ENCODE results near the gene SLC4A3.

Gene SLC4A3

GRCh38 chr2:219684721-219685689 lies 57.6 kb downstream of the SLC4A3 start:
- DNase-seq: no peak

GRCh38 chr2:219687272-219687671 lies 59.8 kb downstream of the SLC4A3 start:
- DNase-seq: no peak

- DNase-seq: no peak
These were observed 60.6 kb downstream of the SLC4A3 start for GRCh38 chr2:219687882-219688559.

- no peak for DNase-seq
These were observed 61.4 kb downstream of the SLC4A3 start for GRCh38 chr2:219688560-219689445.

GRCh38 chr2:219689676-219690628 lies 62.5 kb downstream of the SLC4A3 start:
- DNase-seq: no peak

GRCh38 chr2:219691571-219691970 lies 64.1 kb downstream of the SLC4A3 start:
- DNase-seq: no peak

Data from amniotic stem cell (primary cell).